ENCODE measurements around the gene COL8A2. TPM values are rescaled to one million over a fixed set of nuclear protein-coding genes. Genes with fewer than 3 reads are reported as not detected.

The COL8A2 gene
- polyA plus RNA-seq, 1 donor from 2014 or later = not detected

DNA sequence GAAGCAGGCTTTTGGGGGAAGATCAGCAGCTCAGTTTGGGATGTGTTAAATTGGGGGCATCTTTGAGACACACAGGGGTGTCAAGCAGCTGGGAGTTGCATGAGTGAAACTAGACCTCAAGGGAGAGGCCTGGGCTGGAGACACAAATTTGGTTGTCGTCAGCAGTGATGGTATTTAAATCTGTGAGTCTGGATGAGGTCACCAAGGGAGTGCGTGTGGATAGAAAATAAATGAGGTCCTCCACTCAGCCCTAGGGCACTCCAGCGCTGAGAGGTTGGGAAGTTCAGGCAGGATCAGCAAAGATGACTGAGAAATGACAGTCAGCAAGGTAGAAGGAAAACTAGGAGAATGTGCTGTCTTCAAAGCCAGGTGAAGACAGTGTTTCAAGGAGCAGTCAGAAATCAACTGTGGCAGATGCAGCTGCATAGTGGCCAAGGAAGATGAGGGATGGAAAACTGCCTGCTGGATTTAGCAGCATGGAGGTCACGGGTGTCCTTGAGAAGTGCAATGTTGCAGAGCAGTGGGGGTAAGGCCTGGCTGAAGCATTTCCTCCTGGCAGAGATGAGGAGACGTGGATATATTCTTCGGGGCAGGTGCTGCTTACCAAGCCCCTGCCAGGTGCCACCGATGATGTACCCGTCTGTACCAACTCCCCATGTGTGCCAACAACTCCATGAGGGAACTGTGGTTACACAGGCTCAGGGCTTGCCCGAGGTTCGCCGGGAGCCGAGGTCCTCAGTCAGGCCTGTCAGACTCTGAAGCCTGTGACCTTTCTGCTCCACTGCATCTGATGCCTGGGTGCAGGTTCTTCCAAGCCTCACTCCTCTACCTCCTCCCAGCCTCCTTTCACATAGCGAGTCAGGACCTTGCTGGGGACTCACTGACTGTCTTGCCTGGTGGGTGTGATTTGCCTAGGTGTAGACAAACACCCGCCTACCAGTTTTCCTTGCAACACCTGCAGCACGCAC, 42.2 kb upstream of the COL8A2 start:
- no peaks in the 10 kb centered on the region for H3K9me2 ChIP-seq (ENCODE audit: insufficient read depth, low read length)
- no peaks in the 10 kb centered on the region for H3K36me3 ChIP-seq (ENCODE audit: insufficient read depth, low read length)
- H2AFZ ChIP-seq (ENCODE audit: low read depth, low read length) = no peak overlapping the region
- no peak overlapping the region for H3K27ac ChIP-seq (ENCODE audit: low read length)
- no peak overlapping the region for H3K9ac ChIP-seq (ENCODE audit: low read length)
- TF ChIP-seq RAD21 (conservative IDR thresholded peaks at IDR 0.05) = no peak
- TF ChIP-seq CTCF (IDR thresholded peaks at IDR 0.05; ENCODE audit: poor library complexity, severe bottlenecking) = no peak
- TF ChIP-seq EZH2 (IDR thresholded peaks at IDR 0.05; ENCODE audit: borderline replicate concordance, insufficient read depth, low read length, poor library complexity, severe bottlenecking) = no peak
- TF ChIP-seq TAF1 (IDR thresholded peaks at IDR 0.05; ENCODE audit: low read depth) = no peak
- no peak for TF ChIP-seq SMC3 (conservative IDR thresholded peaks at IDR 0.05; ENCODE audit: poor library complexity)
- no peak for TF ChIP-seq EP300 (conservative IDR thresholded peaks at IDR 0.05; ENCODE audit: poor library complexity, severe bottlenecking)
- TF ChIP-seq MXI1 (conservative IDR thresholded peaks at IDR 0.05; ENCODE audit: poor library complexity, severe bottlenecking) = no peak
- TF ChIP-seq, protein P1, sequence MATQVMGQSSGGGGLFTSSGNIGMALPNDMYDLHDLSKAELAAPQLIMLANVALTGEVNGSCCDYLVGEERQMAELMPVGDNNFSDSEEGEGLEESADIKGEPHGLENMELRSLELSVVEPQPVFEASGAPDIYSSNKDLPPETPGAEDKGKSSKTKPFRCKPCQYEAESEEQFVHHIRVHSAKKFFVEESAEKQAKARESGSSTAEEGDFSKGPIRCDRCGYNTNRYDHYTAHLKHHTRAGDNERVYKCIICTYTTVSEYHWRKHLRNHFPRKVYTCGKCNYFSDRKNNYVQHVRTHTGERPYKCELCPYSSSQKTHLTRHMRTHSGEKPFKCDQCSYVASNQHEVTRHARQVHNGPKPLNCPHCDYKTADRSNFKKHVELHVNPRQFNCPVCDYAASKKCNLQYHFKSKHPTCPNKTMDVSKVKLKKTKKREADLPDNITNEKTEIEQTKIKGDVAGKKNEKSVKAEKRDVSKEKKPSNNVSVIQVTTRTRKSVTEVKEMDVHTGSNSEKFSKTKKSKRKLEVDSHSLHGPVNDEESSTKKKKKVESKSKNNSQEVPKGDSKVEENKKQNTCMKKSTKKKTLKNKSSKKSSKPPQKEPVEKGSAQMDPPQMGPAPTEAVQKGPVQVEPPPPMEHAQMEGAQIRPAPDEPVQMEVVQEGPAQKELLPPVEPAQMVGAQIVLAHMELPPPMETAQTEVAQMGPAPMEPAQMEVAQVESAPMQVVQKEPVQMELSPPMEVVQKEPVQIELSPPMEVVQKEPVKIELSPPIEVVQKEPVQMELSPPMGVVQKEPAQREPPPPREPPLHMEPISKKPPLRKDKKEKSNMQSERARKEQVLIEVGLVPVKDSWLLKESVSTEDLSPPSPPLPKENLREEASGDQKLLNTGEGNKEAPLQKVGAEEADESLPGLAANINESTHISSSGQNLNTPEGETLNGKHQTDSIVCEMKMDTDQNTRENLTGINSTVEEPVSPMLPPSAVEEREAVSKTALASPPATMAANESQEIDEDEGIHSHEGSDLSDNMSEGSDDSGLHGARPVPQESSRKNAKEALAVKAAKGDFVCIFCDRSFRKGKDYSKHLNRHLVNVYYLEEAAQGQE (IDR thresholded peaks at IDR 0.05; ENCODE audit: borderline replicate concordance) = no peak
- TF ChIP-seq POLR2AphosphoS5 (IDR thresholded peaks at IDR 0.05) = no peak
- H3K79me2 ChIP-seq (replicated peaks; ENCODE audit: insufficient read depth, low read length) = peaks cover 64% of the 10 kb centered on the region
- no peaks in the 10 kb centered on the region for H3K9me3 ChIP-seq (ENCODE audit: low read length)
- no peaks in the 10 kb centered on the region for H3K27me3 ChIP-seq (ENCODE audit: insufficient read depth, low read depth, low read length)
- H4K20me1 ChIP-seq (ENCODE audit: insufficient read depth) = peaks cover 16% of the 10 kb centered on the region
- H3F3A ChIP-seq (ENCODE audit: insufficient read depth, low read length, poor library complexity, severe bottlenecking) = no peaks in the 10 kb centered on the region
- no peak overlapping the region for H3K4me2 ChIP-seq (ENCODE audit: low read length)
- no peak overlapping the region for H3K4me3 ChIP-seq (ENCODE audit: low read length)

DNA sequence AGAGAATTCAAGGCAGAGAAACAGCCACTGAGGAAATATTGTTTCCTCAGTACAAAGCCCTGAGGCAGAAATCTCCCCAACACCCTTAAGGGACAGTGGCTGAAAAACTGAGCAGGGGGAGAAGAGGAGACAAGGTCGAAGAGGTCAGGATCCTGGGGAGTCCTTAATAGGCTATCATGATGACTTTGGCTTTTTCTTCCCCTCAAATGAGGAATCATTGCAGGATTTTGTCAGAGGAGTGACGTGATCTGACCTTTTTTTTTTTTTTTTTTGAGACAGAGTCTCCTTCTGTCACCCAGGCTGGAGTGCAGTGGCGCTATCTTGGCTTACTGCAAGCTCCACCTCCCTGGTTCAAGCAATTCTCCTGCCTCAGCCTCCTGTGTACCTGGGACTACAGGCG, 41.1 kb upstream of the COL8A2 start:
- H4K20me1 ChIP-seq (ENCODE audit: insufficient read depth) = peaks cover 25% of the 10 kb centered on the region
- H3K9ac ChIP-seq (ENCODE audit: low read length) = no peak overlapping the region
- no peak overlapping the region for H3K27ac ChIP-seq (ENCODE audit: low read length)
- no peaks in the 10 kb centered on the region for H3K9me2 ChIP-seq (ENCODE audit: insufficient read depth, low read length)
- peaks cover 75% of the 10 kb centered on the region for H3K79me2 ChIP-seq (replicated peaks; ENCODE audit: insufficient read depth, low read length)
- H3K9me3 ChIP-seq (ENCODE audit: low read length) = no peaks in the 10 kb centered on the region
- no peaks in the 10 kb centered on the region for H3F3A ChIP-seq (ENCODE audit: insufficient read depth, low read length, poor library complexity, severe bottlenecking)
- no peaks in the 10 kb centered on the region for H3K36me3 ChIP-seq (ENCODE audit: insufficient read depth, low read length)
- H3K4me2 ChIP-seq (ENCODE audit: low read length) = no peak overlapping the region
- H3K27me3 ChIP-seq (ENCODE audit: insufficient read depth, low read depth, low read length) = no peaks in the 10 kb centered on the region
- no peak overlapping the region for H2AFZ ChIP-seq (ENCODE audit: low read depth, low read length)
- TF ChIP-seq EZH2 (IDR thresholded peaks at IDR 0.05; ENCODE audit: borderline replicate concordance, insufficient read depth, low read length, poor library complexity, severe bottlenecking) (no peak), SMC3 (conservative IDR thresholded peaks at IDR 0.05; ENCODE audit: poor library complexity) (no peak), EP300 (conservative IDR thresholded peaks at IDR 0.05; ENCODE audit: poor library complexity, severe bottlenecking) (no peak), POLR2AphosphoS5 (IDR thresholded peaks at IDR 0.05) (no peak), MXI1 (conservative IDR thresholded peaks at IDR 0.05; ENCODE audit: poor library complexity, severe bottlenecking) (no peak), RAD21 (conservative IDR thresholded peaks at IDR 0.05) (no peak)
- TF ChIP-seq, protein P1 (IDR thresholded peaks at IDR 0.05; ENCODE audit: borderline replicate concordance) = no peak
- no peak overlapping the region for H3K4me3 ChIP-seq (ENCODE audit: low read length)

All from neural cell (in vitro differentiated cells).